Measurements from ENCODE around the gene ASXL2.

Gene ASXL2

GRCh38 chr2:25763575-25763974 is 114.7 kb downstream of the ASXL2 start:
- Histone ChIP-seq H3K27ac (ENCODE audit: low read depth, low read length, severe bottlenecking) (no peak overlapping the region), H3K9me3 (ENCODE audit: control insufficient read depth, low read length) (no peaks in the 10 kb centered on the region), H3K4me3 (ENCODE audit: extremely low read depth, insufficient read depth, low read length, poor library complexity, severe bottlenecking) (no peak overlapping the region), H3K36me3 (ENCODE audit: control insufficient read depth, insufficient read depth, low read length) (peaks cover 38% of the 10 kb centered on the region), H3K4me1 (ENCODE audit: control insufficient read depth, insufficient read depth, low read length, poor library complexity, severe bottlenecking) (no peaks in the 10 kb centered on the region)
- 100% methylated on average over 1 of the region's 1 CpG for WGBS, 2 experiments (ENCODE audit: insufficient coverage in 2 of 2)

DNA sequence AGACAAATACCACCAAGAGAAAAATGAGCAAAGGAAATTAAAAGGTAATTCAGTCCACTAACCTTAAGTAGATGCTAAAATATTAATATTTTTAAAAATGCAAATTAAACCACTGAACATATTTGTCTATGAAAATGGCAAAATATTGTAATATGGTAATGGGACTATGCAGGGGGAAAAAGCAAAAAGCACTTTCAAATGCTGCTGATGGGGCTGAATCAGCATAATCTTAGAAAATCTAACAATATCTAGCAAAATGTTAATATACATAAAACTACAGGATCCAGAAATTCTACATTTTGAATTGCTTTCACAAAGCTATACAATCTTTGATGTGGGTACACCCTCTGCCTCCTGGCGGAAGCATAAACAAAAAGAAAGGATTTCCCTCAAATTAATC is 118.0 kb downstream of the ASXL2 start:
- WGBS, 2 experiments (ENCODE audit: insufficient coverage in 2 of 2) = 83% methylated on average over 1 of the region's 1 CpG; no CpG with 5 or more reads in 1 of the 2 experiments
- H3K4me3 ChIP-seq (ENCODE audit: extremely low read depth, insufficient read depth, low read length, poor library complexity, severe bottlenecking) = no peak overlapping the region
- no peaks in the 10 kb centered on the region for H3K4me1 ChIP-seq (ENCODE audit: control insufficient read depth, insufficient read depth, low read length, poor library complexity, severe bottlenecking)
- no peak overlapping the region for H3K27ac ChIP-seq (ENCODE audit: low read depth, low read length, severe bottlenecking)
- H3K36me3 ChIP-seq (ENCODE audit: control insufficient read depth, insufficient read depth, low read length) = peaks cover 52% of the 10 kb centered on the region
- H3K9me3 ChIP-seq (ENCODE audit: control insufficient read depth, low read length) = no peaks in the 10 kb centered on the region

- H3K27ac ChIP-seq (ENCODE audit: low read depth, low read length, severe bottlenecking) = no peak overlapping the region
- H3K9me3 ChIP-seq (ENCODE audit: control insufficient read depth, low read length) = no peaks in the 10 kb centered on the region
- no CpG with 5 or more reads among the region's 1 CpG for WGBS, 2 experiments (ENCODE audit: insufficient coverage in 2 of 2)
- H3K36me3 ChIP-seq (ENCODE audit: control insufficient read depth, insufficient read depth, low read length) = peaks cover 53% of the 10 kb centered on the region
- H3K4me1 ChIP-seq (ENCODE audit: control insufficient read depth, insufficient read depth, low read length, poor library complexity, severe bottlenecking) = no peaks in the 10 kb centered on the region
- no peak overlapping the region for H3K4me3 ChIP-seq (ENCODE audit: extremely low read depth, insufficient read depth, low read length, poor library complexity, severe bottlenecking)
These were observed 119.9 kb downstream of the ASXL2 start for GRCh38 chr2:25758348-25758747.

DNA sequence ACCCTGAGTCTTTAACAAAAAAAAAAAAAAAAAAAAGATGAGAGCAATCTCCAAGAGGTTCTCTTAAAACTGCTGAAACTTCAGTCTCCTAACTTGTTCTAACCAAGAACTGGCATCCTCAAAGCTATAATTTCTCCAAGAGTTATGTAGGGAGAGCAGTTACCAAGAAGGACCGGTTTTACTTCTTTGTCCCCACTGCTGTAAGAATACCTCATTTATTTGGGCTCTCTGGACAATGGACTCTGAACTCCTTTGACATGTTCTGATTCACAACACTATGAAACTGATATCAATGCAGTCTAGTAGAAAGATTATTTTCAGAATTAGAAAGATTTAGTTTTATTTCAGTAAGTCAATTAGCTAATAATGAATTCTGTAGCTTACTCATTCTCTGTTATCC is 120.4 kb downstream of the ASXL2 start:
- 100% methylated on average over 1 of the region's 1 CpG; no CpG with 5 or more reads in 1 of the 2 experiments for WGBS, 2 experiments (ENCODE audit: insufficient coverage in 2 of 2)

GRCh38 chr2:25756536-25756935 is 121.8 kb downstream of the ASXL2 start:
- whole genome bisulfite sequencing, 2 experiments (ENCODE audit: insufficient coverage in 2 of 2) = 85 to 100% methylated on average over 1 to 2 of the region's 4 CpGs
- H3K4me1 ChIP-seq (ENCODE audit: control insufficient read depth, insufficient read depth, low read length, poor library complexity, severe bottlenecking) = no peaks in the 10 kb centered on the region
- no peaks in the 10 kb centered on the region for H3K9me3 ChIP-seq (ENCODE audit: control insufficient read depth, low read length)
- H3K27ac ChIP-seq (ENCODE audit: low read depth, low read length, severe bottlenecking) = no peak overlapping the region
- peaks cover 68% of the 10 kb centered on the region for H3K36me3 ChIP-seq (ENCODE audit: control insufficient read depth, insufficient read depth, low read length)
- no peak overlapping the region for H3K4me3 ChIP-seq (ENCODE audit: extremely low read depth, insufficient read depth, low read length, poor library complexity, severe bottlenecking)

More for the DNA sequence above, 120.4 kb downstream of the ASXL2 start:
- H3K27ac ChIP-seq (ENCODE audit: low read depth, low read length, severe bottlenecking) = no peak overlapping the region
- no peaks in the 10 kb centered on the region for H3K9me3 ChIP-seq (ENCODE audit: control insufficient read depth, low read length)
- no peak overlapping the region for H3K4me3 ChIP-seq (ENCODE audit: extremely low read depth, insufficient read depth, low read length, poor library complexity, severe bottlenecking)
- H3K36me3 ChIP-seq (ENCODE audit: control insufficient read depth, insufficient read depth, low read length) = peaks cover 56% of the 10 kb centered on the region
- no peaks in the 10 kb centered on the region for H3K4me1 ChIP-seq (ENCODE audit: control insufficient read depth, insufficient read depth, low read length, poor library complexity, severe bottlenecking)

DNA sequence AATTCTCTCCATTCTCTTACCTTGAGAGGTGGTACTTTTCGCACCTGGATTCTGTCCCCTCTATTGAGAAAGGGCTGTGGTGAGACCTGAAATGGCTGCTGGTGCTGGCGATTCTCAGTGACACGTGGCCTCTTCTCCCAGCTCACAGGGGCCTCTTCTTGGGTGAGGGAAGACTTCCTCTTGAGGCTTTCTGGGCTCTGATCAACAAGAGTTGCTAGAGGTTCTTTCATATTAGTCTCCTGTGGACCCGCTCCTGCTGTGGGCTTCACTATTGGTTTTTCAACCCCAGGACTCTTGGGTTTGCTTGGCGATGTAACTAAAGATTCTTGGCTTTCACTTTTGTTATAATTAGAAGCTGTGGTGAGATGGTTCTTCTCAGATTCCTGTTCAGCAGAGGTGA is 128.6 kb downstream of the ASXL2 start:
- Histone ChIP-seq H3K9me3 (ENCODE audit: control insufficient read depth, low read length) (no peaks in the 10 kb centered on the region), H3K27ac (ENCODE audit: low read depth, low read length, severe bottlenecking) (no peak overlapping the region), H3K36me3 (ENCODE audit: control insufficient read depth, insufficient read depth, low read length) (peaks cover 59% of the 10 kb centered on the region), H3K4me3 (ENCODE audit: extremely low read depth, insufficient read depth, low read length, poor library complexity, severe bottlenecking) (no peak overlapping the region), H3K4me1 (ENCODE audit: control insufficient read depth, insufficient read depth, low read length, poor library complexity, severe bottlenecking) (no peaks in the 10 kb centered on the region)
- WGBS, 2 experiments (ENCODE audit: insufficient coverage in 2 of 2) = 87 to 96% methylated on average over 3 to 4 of the region's 5 CpGs

- 87 to 100% methylated on average over 4 to 6 of the region's 8 CpGs for WGBS, 2 experiments (ENCODE audit: insufficient coverage in 2 of 2)
- Histone ChIP-seq H3K9me3 (ENCODE audit: control insufficient read depth, low read length) (no peaks in the 10 kb centered on the region), H3K36me3 (ENCODE audit: control insufficient read depth, insufficient read depth, low read length) (peaks cover 40% of the 10 kb centered on the region), H3K4me3 (ENCODE audit: extremely low read depth, insufficient read depth, low read length, poor library complexity, severe bottlenecking) (no peak overlapping the region), H3K27ac (ENCODE audit: low read depth, low read length, severe bottlenecking) (no peak overlapping the region), H3K4me1 (ENCODE audit: control insufficient read depth, insufficient read depth, low read length, poor library complexity, severe bottlenecking) (peaks cover 7% of the 10 kb centered on the region)
These were observed 134.2 kb downstream of the ASXL2 start for GRCh38 chr2:25744055-25744454.

DNA sequence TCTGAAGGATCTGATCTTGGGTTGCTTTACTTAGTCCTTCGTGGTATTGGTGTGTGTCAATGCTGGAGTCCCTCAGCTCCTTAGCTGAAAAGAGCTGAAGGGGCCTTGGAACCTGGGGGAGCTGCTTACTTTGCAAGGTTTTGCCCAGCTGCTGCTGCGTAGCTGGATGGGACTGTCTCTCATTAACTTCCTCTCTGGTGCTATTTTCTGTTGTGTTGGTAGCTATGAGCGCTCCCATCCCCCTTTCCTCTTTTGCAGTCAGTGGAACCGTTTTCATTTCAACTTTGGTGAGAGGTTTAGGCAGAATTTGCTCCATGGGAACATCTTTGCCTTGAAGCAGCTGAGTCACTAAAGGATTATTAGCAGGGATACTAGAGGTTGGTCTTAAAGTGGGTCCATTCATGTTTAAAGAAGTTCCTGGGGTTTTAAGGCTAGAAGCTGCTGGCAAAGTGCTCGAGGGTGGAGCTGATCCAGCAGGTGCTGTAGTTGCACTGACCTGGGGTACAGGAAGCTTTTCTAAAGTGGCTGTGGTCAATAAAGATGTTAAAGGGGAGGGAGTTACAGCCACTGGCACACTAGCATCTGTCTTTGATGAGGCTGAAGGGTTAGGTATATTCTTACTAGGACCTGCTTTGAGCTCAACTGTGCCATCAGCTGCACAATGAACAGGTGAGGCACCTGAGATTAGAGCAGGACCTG is 135.0 kb downstream of the ASXL2 start:
- Histone ChIP-seq H3K4me3 (ENCODE audit: extremely low read depth, insufficient read depth, low read length, poor library complexity, severe bottlenecking) (no peak overlapping the region), H3K9me3 (ENCODE audit: control insufficient read depth, low read length) (no peaks in the 10 kb centered on the region), H3K4me1 (ENCODE audit: control insufficient read depth, insufficient read depth, low read length, poor library complexity, severe bottlenecking) (peaks cover 7% of the 10 kb centered on the region), H3K36me3 (ENCODE audit: control insufficient read depth, insufficient read depth, low read length) (peaks cover 35% of the 10 kb centered on the region), H3K27ac (ENCODE audit: low read depth, low read length, severe bottlenecking) (no peak overlapping the region)
- 80 to 81% methylated on average over 2 of the region's 5 CpGs for whole genome bisulfite sequencing, 2 experiments (ENCODE audit: insufficient coverage in 2 of 2)

GRCh38 chr2:25742501-25742900 is 135.8 kb downstream of the ASXL2 start:
- Histone ChIP-seq H3K27ac (ENCODE audit: low read depth, low read length, severe bottlenecking) (no peak overlapping the region), H3K36me3 (ENCODE audit: control insufficient read depth, insufficient read depth, low read length) (peaks cover 35% of the 10 kb centered on the region), H3K4me3 (ENCODE audit: extremely low read depth, insufficient read depth, low read length, poor library complexity, severe bottlenecking) (no peak overlapping the region), H3K4me1 (ENCODE audit: control insufficient read depth, insufficient read depth, low read length, poor library complexity, severe bottlenecking) (peaks cover 7% of the 10 kb centered on the region), H3K9me3 (ENCODE audit: control insufficient read depth, low read length) (no peaks in the 10 kb centered on the region)
- WGBS, 2 experiments (ENCODE audit: insufficient coverage in 2 of 2) = 67 to 78% methylated on average over 1 of the region's 1 CpG

- WGBS, 2 experiments (ENCODE audit: insufficient coverage in 2 of 2) = 25 to 60% methylated on average over 1 to 2 of the region's 6 CpGs
These were observed 137.4 kb downstream of the ASXL2 start for GRCh38 chr2:25740810-25741381.

More at GRCh38 chr2:25740810-25741381, 137.4 kb downstream of the ASXL2 start:
- no peak overlapping the region for H3K4me3 ChIP-seq (ENCODE audit: extremely low read depth, insufficient read depth, low read length, poor library complexity, severe bottlenecking)
- no peaks in the 10 kb centered on the region for H3K9me3 ChIP-seq (ENCODE audit: control insufficient read depth, low read length)
- H3K36me3 ChIP-seq (ENCODE audit: control insufficient read depth, insufficient read depth, low read length) = peaks cover 35% of the 10 kb centered on the region
- no peak overlapping the region for H3K27ac ChIP-seq (ENCODE audit: low read depth, low read length, severe bottlenecking)
- H3K4me1 ChIP-seq (ENCODE audit: control insufficient read depth, insufficient read depth, low read length, poor library complexity, severe bottlenecking) = peaks cover 7% of the 10 kb centered on the region

Data from mesodermal cell (in vitro differentiated cells).